OCI-LY3 (cell line): Measurements from ENCODE around the gene FAM118B.

ENCODE experiments used
- EZH2phosphoT487 ChIP-seq: fragments of 200-600 bp; shearing (Covaris generic); IDR thresholded peaks from 2 replicates; pipeline ENCODE4 v1.6.1; 2018; ENCODE audit warnings: antibody characterized with exemption, mixed run types, low read depth
- TF ChIP-seq, protein P1 (sequence below): fragments of 200-600, 300-600 bp; sonication (generic); IDR thresholded peaks from 2 replicates; pipeline ENCODE4 v1.5.1; 2014; ENCODE audit warnings: antibody characterized with exemption, low read length, low read depth

DNA sequence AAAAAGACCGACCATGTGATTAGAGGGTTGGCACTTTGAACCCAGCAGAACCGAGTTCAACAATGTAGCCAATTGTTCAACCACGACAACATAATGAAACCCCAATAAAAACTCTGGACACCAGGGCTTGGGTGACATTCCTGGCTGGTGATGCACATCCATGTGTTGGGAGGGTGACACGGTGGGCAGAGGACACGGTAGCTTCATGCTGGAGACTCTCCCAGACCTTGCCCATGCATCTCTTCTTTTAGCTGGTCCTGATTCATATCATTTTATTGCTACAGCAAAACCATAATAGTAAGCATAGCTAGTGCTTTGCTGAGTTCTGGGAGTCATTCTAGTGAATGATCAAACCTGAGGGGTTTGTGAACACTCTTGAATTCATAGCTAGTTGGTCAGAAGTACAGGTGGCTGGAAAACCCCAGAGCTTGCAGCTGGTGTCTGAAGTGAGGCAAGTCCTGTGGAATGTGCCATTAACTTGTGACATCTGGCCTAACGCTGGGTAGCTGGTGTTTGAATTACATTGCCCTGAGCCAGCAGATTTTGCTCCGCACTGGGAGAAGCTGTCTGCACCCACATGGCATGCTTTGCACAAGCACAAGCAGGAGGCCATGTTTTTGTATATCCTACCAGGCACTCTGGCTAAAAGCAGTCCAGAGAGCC, 14.2 kb upstream of the FAM118B start:
- TF ChIP-seq, protein P1, sequence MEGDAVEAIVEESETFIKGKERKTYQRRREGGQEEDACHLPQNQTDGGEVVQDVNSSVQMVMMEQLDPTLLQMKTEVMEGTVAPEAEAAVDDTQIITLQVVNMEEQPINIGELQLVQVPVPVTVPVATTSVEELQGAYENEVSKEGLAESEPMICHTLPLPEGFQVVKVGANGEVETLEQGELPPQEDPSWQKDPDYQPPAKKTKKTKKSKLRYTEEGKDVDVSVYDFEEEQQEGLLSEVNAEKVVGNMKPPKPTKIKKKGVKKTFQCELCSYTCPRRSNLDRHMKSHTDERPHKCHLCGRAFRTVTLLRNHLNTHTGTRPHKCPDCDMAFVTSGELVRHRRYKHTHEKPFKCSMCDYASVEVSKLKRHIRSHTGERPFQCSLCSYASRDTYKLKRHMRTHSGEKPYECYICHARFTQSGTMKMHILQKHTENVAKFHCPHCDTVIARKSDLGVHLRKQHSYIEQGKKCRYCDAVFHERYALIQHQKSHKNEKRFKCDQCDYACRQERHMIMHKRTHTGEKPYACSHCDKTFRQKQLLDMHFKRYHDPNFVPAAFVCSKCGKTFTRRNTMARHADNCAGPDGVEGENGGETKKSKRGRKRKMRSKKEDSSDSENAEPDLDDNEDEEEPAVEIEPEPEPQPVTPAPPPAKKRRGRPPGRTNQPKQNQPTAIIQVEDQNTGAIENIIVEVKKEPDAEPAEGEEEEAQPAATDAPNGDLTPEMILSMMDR: no peak
- TF ChIP-seq EZH2phosphoT487: no peak
